Parathyroid adenoma (tissue), 2 donors: ENCODE measurements around the gene MLPH.
"Not testable (repeated sequence)": the region's sequence is repeated elsewhere in the genome, so short reads cannot be mapped to it uniquely, and the experiment has no call there.

Source experiments
- H2AFZ ChIP-seq: fragments of 300-600 bp; sonication (generic); one replicate; pipeline ENCODE4 v1.7.0; 2017; ENCODE audit warnings: antibody characterized with exemption, mild to moderate bottlenecking
- H3K27ac ChIP-seq: fragments of 300-600 bp; sonication (generic); one replicate; pipeline ENCODE4 v1.7.0; 2017
- H3K27me3 ChIP-seq: fragments of 300-600 bp; sonication (generic); one replicate; pipeline ENCODE4 v1.7.0; 2017; ENCODE audit warnings: low read length; ENCODE audit not compliant: control insufficient read depth, insufficient read depth
- H3K36me3 ChIP-seq: fragments of 300-600 bp; sonication (generic); one replicate; pipeline ENCODE4 v1.7.0; 2017; ENCODE audit warnings: low read length; ENCODE audit not compliant: control insufficient read depth, insufficient read depth
- H3K4me1 ChIP-seq: fragments of 300-600 bp; sonication (generic); one replicate; pipeline ENCODE4 v1.7.0; 2017; ENCODE audit warnings: control low read depth
- H3K4me2 ChIP-seq: fragments of 300-600 bp; sonication (generic); one replicate; pipeline ENCODE4 v1.7.0; 2017; ENCODE audit warnings: low read length
- H3K4me3 ChIP-seq: fragments of 300-600 bp; sonication (generic); one replicate; pipeline ENCODE4 v1.7.0; 2017; ENCODE audit warnings: low read depth, low read length
- H3K79me2 ChIP-seq: fragments of 300-600 bp; sonication (generic); one replicate; pipeline ENCODE4 v1.7.0; 2017; ENCODE audit warnings: control low read depth
- H3K9ac ChIP-seq: fragments of 300-600 bp; sonication (generic); one replicate; pipeline ENCODE4 v1.7.0; 2017; ENCODE audit warnings: mild to moderate bottlenecking
- H3K9me3 ChIP-seq: fragments of 300-600 bp; sonication (generic); one replicate; pipeline ENCODE4 v1.7.0; 2017; ENCODE audit warnings: low read length; ENCODE audit not compliant: control insufficient read depth
- CTCF ChIP-seq: fragments of 300-600 bp; sonication (generic); IDR thresholded peaks from one replicate; pipeline ENCODE4 v1.7.0; 2017; ENCODE audit warnings: antibody characterized with exemption, mild to moderate bottlenecking
- donor health status: primary hyperparathyroidism.

MLPH gene

GRCh38 chr2:237464757-237465391 is 22.2 kb upstream of the MLPH start:
- Histone ChIP-seq H3K79me2 (no peaks in the 10 kb centered on the region), H3K36me3 (no peaks in the 10 kb centered on the region), H2AFZ (no peak overlapping the region), H3K4me2 (no peak overlapping the region), H3K4me1 (no peaks in the 10 kb centered on the region), H3K27ac (no peak overlapping the region), H3K9me3 (no peaks in the 10 kb centered on the region), H3K4me3 (no peak overlapping the region), H3K9ac (no peak overlapping the region), H3K27me3 (no peaks in the 10 kb centered on the region)
- TF ChIP-seq CTCF: no peak

- Histone ChIP-seq H3K9ac (no peak overlapping the region), H3K4me3 (no peak overlapping the region), H3K36me3 (no peaks in the 10 kb centered on the region), H3K4me2 (no peak overlapping the region), H3K27me3 (no peaks in the 10 kb centered on the region), H2AFZ (no peak overlapping the region), H3K79me2 (no peaks in the 10 kb centered on the region), H3K27ac (no peak overlapping the region), H3K4me1 (no peaks in the 10 kb centered on the region), H3K9me3 (no peaks in the 10 kb centered on the region)
- TF ChIP-seq CTCF: no peak
Observed at GRCh38 chr2:237465515-237466148, 21.4 kb upstream of the MLPH start.

- Histone ChIP-seq H3K4me2 (no peak overlapping the region), H3K4me1 (no peaks in the 10 kb centered on the region), H3K9me3 (no peaks in the 10 kb centered on the region), H3K36me3 (no peaks in the 10 kb centered on the region), H3K27ac (no peak overlapping the region), H3K27me3 (no peaks in the 10 kb centered on the region), H3K79me2 (no peaks in the 10 kb centered on the region), H3K4me3 (no peak overlapping the region), H3K9ac (no peak overlapping the region), H2AFZ (no peak overlapping the region)
- TF ChIP-seq CTCF: no peak
Observed at GRCh38 chr2:237466211-237466610, 20.8 kb upstream of the MLPH start.

- no peaks in the 10 kb centered on the region for H3K4me1 ChIP-seq
- TF ChIP-seq CTCF: no peak
- H3K4me2 ChIP-seq: no peak overlapping the region
- H3K27ac ChIP-seq: no peak overlapping the region
- no peaks in the 10 kb centered on the region for H3K79me2 ChIP-seq
- H3K36me3 ChIP-seq: no peaks in the 10 kb centered on the region
- no peak overlapping the region for H3K9ac ChIP-seq
- no peak overlapping the region for H3K4me3 ChIP-seq
- no peaks in the 10 kb centered on the region for H3K9me3 ChIP-seq
- H3K27me3 ChIP-seq: no peaks in the 10 kb centered on the region
- H2AFZ ChIP-seq: no peak overlapping the region
Observed at GRCh38 chr2:237467447-237468179, 19.4 kb upstream of the MLPH start.

GRCh38 chr2:237469410-237469809 is 17.6 kb upstream of the MLPH start:
- H3K4me1 ChIP-seq, H3K4me2 ChIP-seq, H3K27me3 ChIP-seq, H3K4me3 ChIP-seq, H3K9me3 ChIP-seq, H3K27ac ChIP-seq, H3K79me2 ChIP-seq, H3K9ac ChIP-seq, H2AFZ ChIP-seq, H3K36me3 ChIP-seq: not testable (repeated sequence)
